ENCODE results near the gene ELF3.
A peak's percentile ranks its signal among the peaks of the same experiment; 100 is the strongest.
"Not testable (repeated sequence)": the region's sequence is repeated elsewhere in the genome, so short reads cannot be mapped to it uniquely, and the experiment has no call there.

The ELF3 gene

GRCh38 chr1:202010180-202011015, at the start of gene ELF3:
Gene ELF3, plus strand, starts transcription at chr1:202010587. Its CDS starts 550 bp downstream, at chr1:202011137.
- no peak for DNase-seq

GRCh38 chr1:201962382-201962781, 48.0 kb upstream of the ELF3 start:
- not testable (repeated sequence) for DNase-seq

- DNase-seq, result no peak
Measured at GRCh38 chr1:201964261-201964660, 46.1 kb upstream of the ELF3 start.

- DNase-seq, result no peak
Measured at GRCh38 chr1:201966171-201966570, 44.2 kb upstream of the ELF3 start.

- DNase-seq, result no peak
Measured at GRCh38 chr1:201968202-201968925, 42.0 kb upstream of the ELF3 start.

GRCh38 chr1:201970334-201971159, 39.8 kb upstream of the ELF3 start:
- no peak for DNase-seq

GRCh38 chr1:201982082-201982622, 28.2 kb upstream of the ELF3 start:
- DNase-seq, result peak; percentile 77

- peak; percentile 59 for DNase-seq
Measured at GRCh38 chr1:201982623-201983379, 27.6 kb upstream of the ELF3 start, which contains the start of gene RNPEP. Gene RNPEP, plus strand, starts transcription at chr1:201982648. Its CDS starts 19 bp downstream, at chr1:201982667.

GRCh38 chr1:201983380-201983805, 27.0 kb upstream of the ELF3 start:
- DNase-seq, result no peak

GRCh38 chr1:201984446-201984845, 25.9 kb upstream of the ELF3 start:
- no peak for DNase-seq

GRCh38 chr1:201985355-201985754, 25.0 kb upstream of the ELF3 start:
- no peak for DNase-seq

- no peak for DNase-seq
Measured at GRCh38 chr1:201988601-201989000, 21.8 kb upstream of the ELF3 start.

GRCh38 chr1:201989354-201990128, 20.8 kb upstream of the ELF3 start:
- no peak for DNase-seq

- DNase-seq, result no peak
Measured at GRCh38 chr1:201990427-201990826, 20.0 kb upstream of the ELF3 start.

- peak; percentile 39 for DNase-seq
Measured at GRCh38 chr1:201999625-202000238, 10.7 kb upstream of the ELF3 start.

GRCh38 chr1:202002507-202002906, 7.9 kb upstream of the ELF3 start:
- DNase-seq, result no peak

GRCh38 chr1:202004711-202005110, 5.7 kb upstream of the ELF3 start:
- DNase-seq, result no peak

GRCh38 chr1:202005958-202006357, 4.4 kb upstream of the ELF3 start:
- DNase-seq, result no peak

- no peak for DNase-seq
Measured at GRCh38 chr1:202007304-202007703, 3.1 kb upstream of the ELF3 start.

- no peak for DNase-seq
Measured at GRCh38 chr1:202007805-202008489, 2.4 kb upstream of the ELF3 start.
